Natural killer cell (primary cell): Measurements from ENCODE around the gene DOCK1. TPM values are rescaled to one million over a fixed set of nuclear protein-coding genes. Genes with fewer than 3 reads are reported as not detected.

Experiments used
- ATAC-seq, 3 donors: fragments of 150-1000 bp in 2 of 3; fragments of 200-7000 bp in 1 of 3; cut with Tn5 transposase; 1 replicate in 1 of 3; 2 replicates in 2 of 3; pipeline ENCODE4 v1.10.0; 2021; ENCODE audit warnings: mild to moderate bottlenecking in 2 of 3, moderate library complexity in 2 of 3
- DNase-seq, 2 donors: peaks; one replicate each; pipeline versions ENCODE4 v3.0.0 to v3.0.0-alpha.2; 2013 to 2021; ENCODE audit warnings: mixed read lengths in 1 of 2
- H3K27ac ChIP-seq: one replicate; pipeline ENCODE4 v1.5.1; 2013; ENCODE audit warnings: mild to moderate bottlenecking, low read length
- H3K27me3 ChIP-seq: one replicate; pipeline ENCODE4 v1.6.1; 2013; ENCODE audit warnings: low read length; ENCODE audit not compliant: control insufficient read depth, insufficient read depth
- H3K36me3 ChIP-seq: one replicate; pipeline ENCODE4 v1.6.1; 2013; ENCODE audit warnings: low read length; ENCODE audit not compliant: control insufficient read depth, insufficient read depth
- H3K4me1 ChIP-seq: one replicate; pipeline ENCODE4 v1.6.1; 2013; ENCODE audit warnings: low read length; ENCODE audit not compliant: control insufficient read depth, insufficient read depth
- H3K4me3 ChIP-seq: one replicate; pipeline ENCODE4 v1.5.1; 2013; ENCODE audit warnings: low read length
- H3K9me3 ChIP-seq: one replicate; pipeline ENCODE4 v1.6.1; 2013; ENCODE audit warnings: low read length; ENCODE audit not compliant: control insufficient read depth, insufficient read depth
- H3K27ac Mint-ChIP-seq, 2 donors: one replicate each; pipeline ENCODE4 v1.8.0; 2022; ENCODE audit warnings: mild to moderate bottlenecking in 2 of 2, mixed read lengths in 2 of 2, moderate library complexity in 1 of 2
- H3K27me3 Mint-ChIP-seq, 2 donors: one replicate each; pipeline ENCODE4 v1.8.0; 2022; ENCODE audit warnings: low read depth in 2 of 2, mixed read lengths in 2 of 2
- H3K36me3 Mint-ChIP-seq: one replicate; pipeline ENCODE4 v1.8.0; 2022; ENCODE audit warnings: mixed read lengths
- H3K4me1 Mint-ChIP-seq, 2 donors: one replicate each; pipeline ENCODE4 v1.8.0; 2022; ENCODE audit warnings: mixed read lengths in 2 of 2
- H3K4me3 Mint-ChIP-seq: one replicate; pipeline ENCODE4 v1.8.0; 2022; ENCODE audit warnings: mild to moderate bottlenecking, moderate library complexity, mixed read lengths
- H3K9me3 Mint-ChIP-seq, 2 donors: one replicate each; pipeline ENCODE4 v1.8.0; 2022; ENCODE audit warnings: mixed read lengths in 2 of 2
- WGBS: methylation state at CpG from one replicate; pipeline ENCODE4 v1.1.7; 2013; ENCODE audit warnings: missing lambda C conversion rate; ENCODE audit not compliant: insufficient coverage; 5-methylcytosine and 5-hydroxymethylcytosine counted together
- intact Hi-C: fragments of 100-400 bp; cut with micrococcal nuclease; formaldehyde crosslinking; loops from one replicate; pipeline ENCODE4 v1.14.2; 2022
- total RNA-seq, 4 donors: library from RNA; stranded (reverse); fragments of 120-200 nt in 1 of 4; gene quantifications; one replicate each; pipeline versions ENCODE4 v1.2.3 to v1.2.4, GENCODE V29; 2013 to 2022
- TF ChIP-seq, protein P1 (sequence below): fragments of 200-600 bp; IDR thresholded peaks from one replicate; pipeline ENCODE4 v1.8.0; 2022; ENCODE audit warnings: antibody characterized with exemption

DOCK1 gene
- total RNA-seq, 3 donors from 2014 or later (not counting 1 experiment from before 2014, with no cell fraction given): 0.07 to 0.12 (median 0.08) TPM

DNA sequence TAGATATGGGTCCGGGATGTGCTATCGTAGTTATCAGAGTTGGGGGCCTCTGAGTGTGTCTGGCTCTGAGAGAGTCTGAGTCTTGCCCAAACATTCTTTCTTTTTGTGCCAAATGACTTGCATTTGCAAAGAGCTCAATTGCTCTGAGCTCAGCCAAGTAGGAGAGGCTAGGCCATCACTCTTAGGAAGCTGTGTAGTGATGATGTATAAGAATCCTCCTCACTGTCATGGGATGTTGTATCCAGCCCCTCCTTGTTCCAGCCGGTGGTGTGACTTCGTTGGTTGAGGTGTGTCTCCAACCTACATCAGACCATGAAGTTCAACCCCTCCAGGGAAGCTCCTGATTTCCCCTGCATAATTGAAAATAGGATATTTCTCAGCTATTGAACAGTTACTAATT lies 546.4 kb downstream of the DOCK1 start:
- Histone ChIP-seq H3K9me3 (no peaks in the 10 kb centered on the region), H3K27ac (no peak overlapping the region), H3K36me3 (no peaks in the 10 kb centered on the region), H3K27me3 (no peaks in the 10 kb centered on the region), H3K4me3 (no peak overlapping the region), H3K4me1 (no peaks in the 10 kb centered on the region)
- no peaks in the 10 kb centered on the region for H3K9me3 Mint-ChIP-seq
- intact Hi-C loops: no loop called here
- H3K4me1 Mint-ChIP-seq: no peaks in the 10 kb centered on the region
- no peaks in the 10 kb centered on the region for H3K36me3 Mint-ChIP-seq
- no peak overlapping the region for H3K4me3 Mint-ChIP-seq
- H3K27me3 Mint-ChIP-seq: peaks cover 0 to 11% of the 10 kb centered on the region in 2 donors
- no peak for ATAC-seq
- H3K27ac Mint-ChIP-seq: no peak overlapping the region
- no peak for DNase-seq
- whole genome bisulfite sequencing: 97% methylated on average over 4 of the region's 4 CpGs
- TF ChIP-seq, protein P1, sequence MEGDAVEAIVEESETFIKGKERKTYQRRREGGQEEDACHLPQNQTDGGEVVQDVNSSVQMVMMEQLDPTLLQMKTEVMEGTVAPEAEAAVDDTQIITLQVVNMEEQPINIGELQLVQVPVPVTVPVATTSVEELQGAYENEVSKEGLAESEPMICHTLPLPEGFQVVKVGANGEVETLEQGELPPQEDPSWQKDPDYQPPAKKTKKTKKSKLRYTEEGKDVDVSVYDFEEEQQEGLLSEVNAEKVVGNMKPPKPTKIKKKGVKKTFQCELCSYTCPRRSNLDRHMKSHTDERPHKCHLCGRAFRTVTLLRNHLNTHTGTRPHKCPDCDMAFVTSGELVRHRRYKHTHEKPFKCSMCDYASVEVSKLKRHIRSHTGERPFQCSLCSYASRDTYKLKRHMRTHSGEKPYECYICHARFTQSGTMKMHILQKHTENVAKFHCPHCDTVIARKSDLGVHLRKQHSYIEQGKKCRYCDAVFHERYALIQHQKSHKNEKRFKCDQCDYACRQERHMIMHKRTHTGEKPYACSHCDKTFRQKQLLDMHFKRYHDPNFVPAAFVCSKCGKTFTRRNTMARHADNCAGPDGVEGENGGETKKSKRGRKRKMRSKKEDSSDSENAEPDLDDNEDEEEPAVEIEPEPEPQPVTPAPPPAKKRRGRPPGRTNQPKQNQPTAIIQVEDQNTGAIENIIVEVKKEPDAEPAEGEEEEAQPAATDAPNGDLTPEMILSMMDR: no peak

DNA sequence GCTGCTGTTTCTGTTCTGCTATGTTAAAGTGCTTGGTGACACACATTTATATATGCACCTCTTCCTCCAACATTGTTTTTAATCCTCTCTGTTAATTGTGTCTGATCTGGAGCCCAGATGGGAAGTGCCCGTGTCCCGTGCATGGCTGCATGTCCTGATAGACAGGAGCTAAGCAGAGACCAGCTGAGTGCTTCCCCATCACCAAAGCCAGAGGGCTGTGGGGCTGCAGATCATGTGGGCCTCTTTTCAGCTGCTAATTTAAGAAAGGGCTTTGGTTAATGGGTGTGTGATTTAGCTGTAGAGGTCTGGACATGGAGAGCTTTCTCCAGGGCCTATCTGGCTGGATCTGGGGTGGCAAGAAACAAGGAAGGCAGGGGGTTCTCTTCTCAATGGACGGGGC lies 547.3 kb downstream of the DOCK1 start:
- intact Hi-C loops: no loop called here
- H3K9me3 Mint-ChIP-seq: no peaks in the 10 kb centered on the region
- Histone ChIP-seq H3K36me3 (no peaks in the 10 kb centered on the region), H3K9me3 (no peaks in the 10 kb centered on the region), H3K27ac (no peak overlapping the region), H3K4me3 (no peak overlapping the region), H3K27me3 (no peaks in the 10 kb centered on the region), H3K4me1 (no peaks in the 10 kb centered on the region)
- H3K4me3 Mint-ChIP-seq: no peak overlapping the region
- H3K27me3 Mint-ChIP-seq: peaks cover 0 to 12% of the 10 kb centered on the region in 2 donors
- H3K36me3 Mint-ChIP-seq: no peaks in the 10 kb centered on the region
- 80% methylated on average over 3 of the region's 3 CpGs for WGBS
- TF ChIP-seq, protein P1: no peak
- DNase-seq: no peak
- no peak for ATAC-seq
- H3K4me1 Mint-ChIP-seq: no peaks in the 10 kb centered on the region
- no peak overlapping the region for H3K27ac Mint-ChIP-seq

DNA sequence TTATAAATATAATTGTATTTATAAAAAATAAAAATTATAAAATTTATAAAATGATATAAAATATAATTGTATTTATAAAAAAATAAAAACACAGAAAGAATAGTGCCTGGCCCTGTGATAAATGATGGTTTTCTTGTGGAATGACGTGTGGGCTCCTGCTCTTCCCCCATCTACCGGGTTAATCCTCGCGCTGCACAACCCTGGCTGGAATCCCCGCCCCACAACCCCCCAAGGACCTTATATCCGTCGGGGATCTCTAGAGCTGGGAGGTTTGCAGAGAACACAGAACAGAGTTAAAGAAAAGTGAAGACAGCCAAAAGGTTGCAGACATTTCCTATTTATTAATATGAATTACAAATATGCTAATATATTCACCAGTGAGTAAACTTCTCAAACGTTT lies 548.5 kb downstream of the DOCK1 start:
- intact Hi-C loops: no loop called here
- H3K4me1 Mint-ChIP-seq: no peaks in the 10 kb centered on the region
- DNase-seq (no peak), ATAC-seq (no peak)
- Histone ChIP-seq H3K27ac (no peak overlapping the region), H3K36me3 (no peaks in the 10 kb centered on the region), H3K4me1 (no peaks in the 10 kb centered on the region), H3K4me3 (no peak overlapping the region), H3K27me3 (no peaks in the 10 kb centered on the region), H3K9me3 (no peaks in the 10 kb centered on the region)
- WGBS: 88% methylated on average over 6 of the region's 8 CpGs
- no peaks in the 10 kb centered on the region for H3K9me3 Mint-ChIP-seq
- H3K4me3 Mint-ChIP-seq: no peak overlapping the region
- TF ChIP-seq, protein P1: no peak
- H3K27me3 Mint-ChIP-seq: peaks cover 0 to 12% of the 10 kb centered on the region in 2 donors
- H3K27ac Mint-ChIP-seq: no peak overlapping the region
- H3K36me3 Mint-ChIP-seq: no peaks in the 10 kb centered on the region

DNA sequence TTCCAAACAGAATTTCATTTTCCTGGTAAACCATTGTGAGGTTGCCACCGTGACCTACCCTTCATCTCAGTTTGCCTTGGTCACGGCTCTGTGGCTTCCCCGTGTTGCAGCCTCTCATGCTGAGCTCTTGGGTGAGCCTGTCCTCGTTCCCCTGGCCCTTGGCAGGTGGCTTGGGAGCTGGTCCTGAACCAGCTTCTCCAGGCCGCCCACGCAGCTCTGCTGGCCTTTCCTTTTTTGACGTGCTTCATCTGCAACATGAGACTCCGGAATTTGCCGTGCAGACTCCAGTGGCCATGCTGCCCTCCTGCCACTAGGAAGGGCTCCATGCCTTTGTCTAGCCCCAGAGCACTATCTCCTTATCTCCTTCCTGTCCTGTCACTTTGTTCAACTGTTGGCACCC lies 550.9 kb downstream of the DOCK1 start:
- H3K4me3 Mint-ChIP-seq: no peak overlapping the region
- DNase-seq (no peak), ATAC-seq (no peak)
- no peaks in the 10 kb centered on the region for H3K36me3 Mint-ChIP-seq
- intact Hi-C loops: no loop called here
- 79% methylated on average over 9 of the region's 9 CpGs for WGBS
- Histone ChIP-seq H3K4me1 (no peaks in the 10 kb centered on the region), H3K36me3 (no peaks in the 10 kb centered on the region), H3K4me3 (no peak overlapping the region), H3K27me3 (no peaks in the 10 kb centered on the region), H3K27ac (no peak overlapping the region), H3K9me3 (no peaks in the 10 kb centered on the region)
- H3K9me3 Mint-ChIP-seq: no peaks in the 10 kb centered on the region
- no peak overlapping the region for H3K27ac Mint-ChIP-seq
- H3K4me1 Mint-ChIP-seq: no peaks in the 10 kb centered on the region
- peaks cover 0 to 19% of the 10 kb centered on the region in 2 donors for H3K27me3 Mint-ChIP-seq
- TF ChIP-seq, protein P1: no peak
